Neutrophil (primary cell): Measurements from ENCODE around the gene TSHZ2.

Experiments
- H3K27ac ChIP-seq: fragments of 200-600 bp; sonication (generic); 2 replicates; pipeline ENCODE4 v1.5.1; 2016; ENCODE audit warnings: mild to moderate bottlenecking, moderate library complexity
- H3K27me3 ChIP-seq: fragments of 200-600 bp; sonication (generic); 2 replicates; pipeline ENCODE4 v1.6.0; 2016; ENCODE audit warnings: mild to moderate bottlenecking
- H3K36me3 ChIP-seq: fragments of 200-600 bp; sonication (generic); 2 replicates; pipeline ENCODE4 v1.5.1; 2017
- H3K4me1 ChIP-seq, 2 experiments: fragments of 200-600 bp in 1 of 2; sonication (generic) in 1 of 2; 1 replicate in 1 of 2; 2 replicates in 1 of 2; pipeline versions ENCODE4 v1.5.1 to v1.6.1; 2013 to 2016; ENCODE audit warnings: low read depth in 1 of 2, low read length in 1 of 2, mild to moderate bottlenecking in 1 of 2, moderate library complexity in 1 of 2; ENCODE audit not compliant: control insufficient read depth in 1 of 2, insufficient read depth in 1 of 2
- H3K4me3 ChIP-seq, 2 experiments: fragments of 200-600 bp in 1 of 2; sonication (generic) in 1 of 2; 1 replicate in 1 of 2; 2 replicates in 1 of 2; pipeline ENCODE4 v1.5.1; 2013 to 2016; ENCODE audit warnings: low read depth in 1 of 2, low read length in 1 of 2, mild to moderate bottlenecking in 1 of 2, moderate library complexity in 1 of 2
- H3K9me3 ChIP-seq: fragments of 200-600 bp; sonication (generic); 2 replicates; pipeline ENCODE4 v1.5.1; 2016
- TF ChIP-seq, protein P1 (sequence below): fragments of 200-600 bp; sonication (generic); IDR thresholded peaks from 2 replicates; pipeline ENCODE4 v1.5.1; 2016; ENCODE audit warnings: antibody characterized with exemption

TSHZ2 gene

DNA sequence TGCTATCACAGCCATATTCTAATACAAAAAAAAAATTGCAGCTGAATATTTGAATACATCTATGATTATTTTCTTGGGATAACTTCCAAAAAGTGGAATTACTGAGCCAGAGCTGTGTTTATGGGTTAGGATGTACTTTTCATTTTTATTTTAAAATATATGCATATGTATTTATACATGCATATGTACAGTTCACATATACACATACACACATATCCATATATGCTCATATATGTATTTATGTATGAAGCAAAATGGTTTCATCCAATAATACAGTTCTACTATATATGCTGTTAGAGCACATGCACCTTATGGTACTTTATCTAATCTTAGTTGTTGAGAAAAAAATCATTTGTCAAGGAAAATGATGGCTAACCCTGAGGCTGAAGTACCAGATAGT, 54.9 kb downstream of the TSHZ2 start:
- Histone ChIP-seq H3K27ac (no peak overlapping the region), H3K36me3 (no peaks in the 10 kb centered on the region), H3K9me3 (no peaks in the 10 kb centered on the region), H3K27me3 (peaks cover 8% of the 10 kb centered on the region), H3K4me1 (no peaks in the 10 kb centered on the region), H3K4me3 (no peak overlapping the region)
- TF ChIP-seq, protein P1, sequence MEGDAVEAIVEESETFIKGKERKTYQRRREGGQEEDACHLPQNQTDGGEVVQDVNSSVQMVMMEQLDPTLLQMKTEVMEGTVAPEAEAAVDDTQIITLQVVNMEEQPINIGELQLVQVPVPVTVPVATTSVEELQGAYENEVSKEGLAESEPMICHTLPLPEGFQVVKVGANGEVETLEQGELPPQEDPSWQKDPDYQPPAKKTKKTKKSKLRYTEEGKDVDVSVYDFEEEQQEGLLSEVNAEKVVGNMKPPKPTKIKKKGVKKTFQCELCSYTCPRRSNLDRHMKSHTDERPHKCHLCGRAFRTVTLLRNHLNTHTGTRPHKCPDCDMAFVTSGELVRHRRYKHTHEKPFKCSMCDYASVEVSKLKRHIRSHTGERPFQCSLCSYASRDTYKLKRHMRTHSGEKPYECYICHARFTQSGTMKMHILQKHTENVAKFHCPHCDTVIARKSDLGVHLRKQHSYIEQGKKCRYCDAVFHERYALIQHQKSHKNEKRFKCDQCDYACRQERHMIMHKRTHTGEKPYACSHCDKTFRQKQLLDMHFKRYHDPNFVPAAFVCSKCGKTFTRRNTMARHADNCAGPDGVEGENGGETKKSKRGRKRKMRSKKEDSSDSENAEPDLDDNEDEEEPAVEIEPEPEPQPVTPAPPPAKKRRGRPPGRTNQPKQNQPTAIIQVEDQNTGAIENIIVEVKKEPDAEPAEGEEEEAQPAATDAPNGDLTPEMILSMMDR = no peak

DNA sequence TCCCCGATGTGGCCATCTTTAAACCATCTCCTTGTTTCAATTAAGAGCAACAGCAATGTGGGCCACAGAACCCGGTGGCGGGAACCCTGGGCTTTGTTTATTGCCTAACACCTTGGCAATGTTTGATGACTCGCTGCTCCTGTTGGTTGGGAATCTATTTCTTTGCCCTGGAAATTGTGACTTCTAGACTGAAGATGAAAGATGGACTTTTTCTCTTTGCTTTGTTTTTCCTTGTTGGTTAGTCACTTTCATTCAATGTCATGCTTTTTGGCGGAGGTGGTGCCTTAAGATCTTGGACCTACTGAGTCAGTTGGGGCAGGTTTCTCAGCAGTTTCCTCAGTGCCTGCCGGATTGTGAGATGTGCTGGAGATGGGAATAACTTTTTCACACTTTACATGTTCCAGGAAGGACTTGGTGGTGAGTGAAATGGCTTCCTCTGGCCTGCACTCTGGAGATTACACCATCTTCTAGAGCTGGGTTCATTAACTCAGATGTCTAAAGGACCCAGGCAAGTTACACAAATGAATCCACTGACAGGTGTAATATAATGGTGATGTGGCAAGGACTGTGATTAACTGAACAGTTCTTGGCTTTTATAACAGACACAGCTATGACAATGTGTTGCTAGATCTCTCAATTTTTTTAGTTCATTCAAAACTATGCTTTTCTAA, 56.3 kb downstream of the TSHZ2 start:
- peaks cover 8% of the 10 kb centered on the region for H3K27me3 ChIP-seq
- H3K36me3 ChIP-seq = no peaks in the 10 kb centered on the region
- H3K27ac ChIP-seq = no peak overlapping the region
- TF ChIP-seq, protein P1 = no peak
- no peaks in the 10 kb centered on the region for H3K4me1 ChIP-seq
- H3K9me3 ChIP-seq = no peaks in the 10 kb centered on the region
- H3K4me3 ChIP-seq = no peak overlapping the region

DNA sequence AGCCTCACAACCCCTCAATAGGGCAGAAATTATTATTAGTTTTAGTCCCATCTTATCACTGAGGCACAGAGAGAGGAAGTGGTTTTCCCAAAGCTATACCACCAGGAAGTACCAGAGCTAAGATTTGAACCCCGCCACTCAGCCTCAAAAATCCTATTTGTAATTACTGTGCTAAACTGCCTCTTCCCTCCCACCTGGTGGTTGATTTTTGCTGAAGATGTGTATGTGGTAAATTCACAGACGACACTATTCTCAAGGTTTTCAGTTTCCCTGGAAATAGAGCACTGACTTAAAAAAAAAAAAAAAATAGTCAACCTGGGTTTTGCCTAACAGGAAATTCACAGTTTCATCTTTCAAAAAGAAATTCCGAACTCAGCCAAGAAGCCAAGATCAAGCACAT, 57.9 kb downstream of the TSHZ2 start:
- TF ChIP-seq, protein P1 = no peak
- Histone ChIP-seq H3K4me3 (no peak overlapping the region), H3K9me3 (no peaks in the 10 kb centered on the region), H3K27ac (no peak overlapping the region), H3K27me3 (peaks cover 8% of the 10 kb centered on the region), H3K36me3 (no peaks in the 10 kb centered on the region), H3K4me1 (no peaks in the 10 kb centered on the region)

DNA sequence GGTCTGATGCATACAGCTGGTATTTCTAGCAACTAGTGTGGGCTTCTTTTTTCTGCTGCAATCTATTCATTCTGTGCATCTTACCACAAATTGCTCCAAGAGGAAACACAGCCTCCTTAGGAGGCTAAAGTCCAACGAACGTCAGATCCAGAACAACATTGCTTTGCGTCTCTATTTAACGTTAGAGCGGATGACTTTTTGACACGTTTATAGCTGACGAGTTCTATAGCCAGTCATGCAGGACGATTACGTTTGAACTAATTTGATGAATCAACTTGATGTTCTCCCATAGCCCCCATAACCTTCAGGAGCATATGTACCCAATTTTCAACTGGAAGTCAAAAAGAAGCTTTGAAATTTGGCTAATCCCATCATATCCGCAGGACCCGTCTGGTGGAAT, 59.9 kb downstream of the TSHZ2 start:
- Histone ChIP-seq H3K4me1 (no peaks in the 10 kb centered on the region), H3K4me3 (no peak overlapping the region), H3K9me3 (no peaks in the 10 kb centered on the region), H3K27me3 (peaks cover 8% of the 10 kb centered on the region), H3K27ac (no peak overlapping the region), H3K36me3 (no peaks in the 10 kb centered on the region)
- TF ChIP-seq, protein P1 = no peak

DNA sequence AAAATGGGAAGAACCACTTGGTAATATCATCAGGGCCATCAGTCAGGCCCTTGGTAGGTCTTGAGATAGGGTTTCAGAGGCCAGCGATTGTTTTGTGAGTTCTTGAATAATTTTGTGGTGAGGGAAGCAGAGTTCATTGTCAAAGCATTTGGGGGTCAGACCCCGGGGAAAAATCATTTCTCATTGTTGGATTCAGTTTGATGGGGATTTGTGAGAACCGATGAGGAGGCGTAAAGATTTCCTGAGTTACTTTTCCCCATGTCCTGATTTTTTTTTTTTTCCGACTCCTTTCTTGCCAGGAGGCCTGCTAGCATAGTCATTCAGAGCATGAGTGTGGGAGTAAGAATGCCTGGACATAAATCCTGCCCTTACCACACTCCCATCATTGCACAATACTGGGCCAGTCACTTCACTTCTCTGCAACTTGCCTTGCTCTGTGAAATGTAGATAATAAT, 60.3 kb downstream of the TSHZ2 start:
- Histone ChIP-seq H3K27me3 (peaks cover 8% of the 10 kb centered on the region), H3K4me1 (no peaks in the 10 kb centered on the region), H3K9me3 (no peaks in the 10 kb centered on the region), H3K4me3 (no peak overlapping the region), H3K27ac (no peak overlapping the region), H3K36me3 (no peaks in the 10 kb centered on the region)
- TF ChIP-seq, protein P1 = no peak
